HepG2 (cell line): ENCODE results near the gene RPL35A. TPM values are rescaled to one million over a fixed set of nuclear protein-coding genes. Genes with fewer than 3 reads are reported as not detected.

Experiments used
- BORCS8-MEF2B ChIP-seq: sonication (generic); formaldehyde crosslinking; IDR thresholded peaks from 2 replicates; pipeline ENCODE4 v1.8.0; 2022; ENCODE audit warnings: mild to moderate bottlenecking, missing genetic modification reagents
- GZF1 ChIP-seq: sonication (generic); formaldehyde crosslinking; IDR thresholded peaks from 2 replicates; pipeline ENCODE4 v1.5.1; 2020; ENCODE audit warnings: mild to moderate bottlenecking, missing genetic modification reagents
- HNRNPH1 ChIP-seq: fragments of 200-400 bp; formaldehyde crosslinking; optimal IDR thresholded peaks from 2 replicates; pipeline ENCODE3; 2017; ENCODE audit warnings: mild to moderate bottlenecking, low read depth, low read length
- IKZF4 ChIP-seq: sonication (generic); formaldehyde crosslinking; IDR thresholded peaks from 2 replicates; pipeline ENCODE4 v1.5.1; 2020; ENCODE audit warnings: borderline replicate concordance, mild to moderate bottlenecking, low read depth, missing genetic modification reagents; ENCODE audit errors: not compliant biosample characterization
- MED8 ChIP-seq: sonication (generic); formaldehyde crosslinking; IDR thresholded peaks from 2 replicates; pipeline ENCODE4 v1.8.1; 2023; ENCODE audit warnings: mild to moderate bottlenecking, missing genetic modification reagents; ENCODE audit not compliant: insufficient replicate concordance
- NFATC3 ChIP-seq: sonication (generic); formaldehyde crosslinking; IDR thresholded peaks from 2 replicates; pipeline ENCODE4 v1.5.1; 2020; ENCODE audit warnings: mild to moderate bottlenecking, missing genetic modification reagents
- PAX8 ChIP-seq: sonication (generic); formaldehyde crosslinking; IDR thresholded peaks from 2 replicates; pipeline ENCODE4 v1.8.0; 2022; ENCODE audit warnings: mild to moderate bottlenecking, missing genetic modification reagents, borderline replicate concordance
- RNF2 ChIP-seq: fragments of 450-650 bp; conservative IDR thresholded peaks from 2 replicates; pipeline ENCODE4 v1.6.1; 2016; ENCODE audit warnings: low read depth
- SMAD3 ChIP-seq: sonication (generic); formaldehyde crosslinking; IDR thresholded peaks from 2 replicates; pipeline ENCODE4 v1.4.0; 2020; ENCODE audit warnings: missing genetic modification reagents
- SP4 ChIP-seq: sonication (generic); formaldehyde crosslinking; IDR thresholded peaks from 2 replicates; pipeline ENCODE4 v1.8.1; 2023; ENCODE audit warnings: mild to moderate bottlenecking, missing genetic modification reagents
- THAP9 ChIP-seq: sonication (generic); formaldehyde crosslinking; IDR thresholded peaks from 2 replicates; pipeline ENCODE4; 2020; ENCODE audit warnings: missing genetic modification reagents, mild to moderate bottlenecking, borderline replicate concordance
- ZFYVE20 ChIP-seq: sonication (generic); formaldehyde crosslinking; IDR thresholded peaks from 2 replicates; pipeline ENCODE4 v1.8.0; 2023; ENCODE audit warnings: low read depth, mild to moderate bottlenecking, moderate library complexity, missing genetic modification reagents, borderline replicate concordance
- ZNF343 ChIP-seq: sonication (generic); formaldehyde crosslinking; IDR thresholded peaks from 2 replicates; pipeline ENCODE4 v1.4.0; 2020; ENCODE audit warnings: mild to moderate bottlenecking, missing genetic modification reagents
- ZNF547 ChIP-seq: sonication (generic); formaldehyde crosslinking; IDR thresholded peaks from 2 replicates; pipeline ENCODE4 v1.5.1; 2020; ENCODE audit warnings: mild to moderate bottlenecking, missing genetic modification reagents
- ZNF639 ChIP-seq: conservative IDR thresholded peaks from 2 replicates; pipeline ENCODE4 v1.6.1; 2018; ENCODE audit warnings: missing genetic modification reagents
- polyA plus RNA-seq, 8 experiments: library from polyadenylated mRNA; depleted of rRNA in 3 of 8; stranded (reverse) in 7 of 8; unstranded in 1 of 8; fragments of >200 nt; fragmentation: Illumina TruSeq in 4 of 8; extraction: Trizol in 4 of 8; gene quantifications; 2 replicates each; pipeline versions ENCODE4 v1.2.1 to v1.2.3, GENCODE V29; 2011 to 2016; ENCODE audit warnings: low read depth in 4 of 8, missing spikeins in 1 of 8, mixed read lengths in 1 of 8; ENCODE audit not compliant: insufficient read depth in 1 of 8
- total RNA-seq, 5 experiments: library from RNA; depleted of rRNA; stranded (reverse); fragments of >200 nt; fragmentation: Illumina TruSeq; extraction: Trizol; gene quantifications; 2 replicates each; pipeline ENCODE4 v1.2.3, GENCODE V29; 2016; ENCODE audit warnings: low read depth in 1 of 5
- TF ChIP-seq, protein P1 (sequence below): sonication (generic); formaldehyde crosslinking; IDR thresholded peaks from 2 replicates; pipeline ENCODE4 v1.9.0; 2021; ENCODE audit warnings: missing genetic modification reagents, mild to moderate bottlenecking, borderline replicate concordance
- TF ChIP-seq, protein P2 (sequence below): sonication (generic); formaldehyde crosslinking; IDR thresholded peaks from 2 replicates; pipeline ENCODE4 v1.5.0; 2020; ENCODE audit warnings: mild to moderate bottlenecking, missing genetic modification reagents

The RPL35A gene
- total and polyA plus RNA-seq, 2 of the 13 experiments (the other 11 are each of a cell fraction or from before 2014, with no cell fraction given), result 1,001 to 1,582 TPM

- peak; percentile 90 for TF ChIP-seq THAP9 (CRISPR knock-in tag)
- peak; percentile 78 for TF ChIP-seq IKZF4 (CRISPR knock-in tag)
- TF ChIP-seq BORCS8-MEF2B (CRISPR knock-in tag), result peak; percentile 65; the same call in 1 of the 2 replicates
- TF ChIP-seq SMAD3 (CRISPR knock-in tag), result peak; percentile 74
- peak; percentile 34 for TF ChIP-seq MED8 (CRISPR knock-in tag)
- TF ChIP-seq, protein P1, sequence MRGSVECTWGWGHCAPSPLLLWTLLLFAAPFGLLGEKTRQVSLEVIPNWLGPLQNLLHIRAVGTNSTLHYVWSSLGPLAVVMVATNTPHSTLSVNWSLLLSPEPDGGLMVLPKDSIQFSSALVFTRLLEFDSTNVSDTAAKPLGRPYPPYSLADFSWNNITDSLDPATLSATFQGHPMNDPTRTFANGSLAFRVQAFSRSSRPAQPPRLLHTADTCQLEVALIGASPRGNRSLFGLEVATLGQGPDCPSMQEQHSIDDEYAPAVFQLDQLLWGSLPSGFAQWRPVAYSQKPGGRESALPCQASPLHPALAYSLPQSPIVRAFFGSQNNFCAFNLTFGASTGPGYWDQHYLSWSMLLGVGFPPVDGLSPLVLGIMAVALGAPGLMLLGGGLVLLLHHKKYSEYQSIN (CRISPR knock-in tag), result no peak
- TF ChIP-seq SP4 (CRISPR knock-in tag), result 0 out of 2 replicates have a peak, but pooled peaks have one; percentile 44
- TF ChIP-seq ZNF343, result no peak
- peak; percentile 74; the same call in 1 of the 2 replicates for TF ChIP-seq ZNF547 (CRISPR knock-in tag)
- TF ChIP-seq ZNF639 (CRISPR knock-in tag), result peak; percentile 22; the same call in 1 of the 2 replicates
- 0 out of 2 replicates have a peak, but pooled peaks have one; percentile 25 for TF ChIP-seq PAX8 (CRISPR knock-in tag)
- TF ChIP-seq HNRNPH1, result no peak
- 0 out of 2 replicates have a peak, but pooled peaks have one; percentile 25 for TF ChIP-seq RNF2
- no peak for TF ChIP-seq GZF1
- TF ChIP-seq ZFYVE20 (CRISPR knock-in tag), result no peak
- TF ChIP-seq, protein P2, sequence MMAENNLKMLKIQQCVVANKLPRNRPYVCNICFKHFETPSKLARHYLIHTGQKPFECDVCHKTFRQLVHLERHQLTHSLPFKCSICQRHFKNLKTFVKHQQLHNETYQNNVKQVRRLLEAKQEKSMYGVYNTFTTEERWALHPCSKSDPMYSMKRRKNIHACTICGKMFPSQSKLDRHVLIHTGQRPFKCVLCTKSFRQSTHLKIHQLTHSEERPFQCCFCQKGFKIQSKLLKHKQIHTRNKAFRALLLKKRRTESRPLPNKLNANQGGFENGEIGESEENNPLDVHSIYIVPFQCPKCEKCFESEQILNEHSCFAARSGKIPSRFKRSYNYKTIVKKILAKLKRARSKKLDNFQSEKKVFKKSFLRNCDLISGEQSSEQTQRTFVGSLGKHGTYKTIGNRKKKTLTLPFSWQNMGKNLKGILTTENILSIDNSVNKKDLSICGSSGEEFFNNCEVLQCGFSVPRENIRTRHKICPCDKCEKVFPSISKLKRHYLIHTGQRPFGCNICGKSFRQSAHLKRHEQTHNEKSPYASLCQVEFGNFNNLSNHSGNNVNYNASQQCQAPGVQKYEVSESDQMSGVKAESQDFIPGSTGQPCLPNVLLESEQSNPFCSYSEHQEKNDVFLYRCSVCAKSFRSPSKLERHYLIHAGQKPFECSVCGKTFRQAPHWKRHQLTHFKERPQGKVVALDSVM (CRISPR knock-in tag), result peak; percentile 46; the same call in 1 of the 2 replicates
- TF ChIP-seq NFATC3 (CRISPR knock-in tag), result 0 out of 2 replicates have a peak, but pooled peaks have one; percentile 87
Measured at GRCh38 chr3:197949778-197950676, at the start of gene RPL35A (continued).
